WTC11 (cell line): ENCODE measurements around the gene NDRG2. TPM values are rescaled to one million over a fixed set of nuclear protein-coding genes. Genes with fewer than 3 reads are reported as not detected.

Source experiments
- microRNA-seq: library from miRNA; unstranded; fragments of <30 nt; microRNA quantifications from one replicate; pipeline ENCODE4 v1.2.0, GENCODE V29; 2022; ENCODE audit warnings: borderline number of aligned reads
- total RNA-seq: library from RNA; stranded (reverse); gene quantifications from 3 replicates; pipeline ENCODE4 v1.2.3, GENCODE V29; 2021

Gene NDRG2
- total RNA-seq, 1 experiment from 2014 or later = 32.2 TPM

Small RNA genes lying within 50 kb of the gene (microRNA-seq; reads per million reads assigned to microRNA genes)
- not detected for gene MIR6717

Other genes with a start within 250 kb of the NDRG2 start
- gene RNASE6, start 243.8 kb downstream of the NDRG2 start, total RNA-seq = 0.18 to 0.37 TPM (median 0.18 TPM) in 3 replicates
- gene RNASE1, start 222.2 kb downstream of the NDRG2 start, total RNA-seq = 3.4 to 6.2 TPM (median 4.7 TPM) in 3 replicates
- not detected in 3 replicates for gene RNASE3, start 133.7 kb downstream of the NDRG2 start, total RNA-seq
- gene RNASE2, start 69.6 kb downstream of the NDRG2 start, total RNA-seq = not detected in 3 replicates
- 79.5 to 98.1 TPM (median 90.8 TPM) in 3 replicates for gene METTL17, start 35.1 kb downstream of the NDRG2 start, total RNA-seq
- 0.14 TPM in 1 of 3 replicates, not detected in the others for gene SLC39A2, start 25.8 kb downstream of the NDRG2 start, total RNA-seq
- gene TPPP2, start 5.2 kb upstream of the NDRG2 start, total RNA-seq = 0.35 to 0.60 TPM in 2 of 3 replicates, not detected in the other
- not detected in 3 replicates for gene RNASE13, start 9.7 kb upstream of the NDRG2 start, total RNA-seq
- gene RNASE7, start 17.3 kb upstream of the NDRG2 start, total RNA-seq = not detected in 3 replicates
- gene RNASE8, start 32.8 kb upstream of the NDRG2 start, total RNA-seq = not detected in 3 replicates
- gene ARHGEF40, start 45.2 kb upstream of the NDRG2 start, total RNA-seq = 58.6 to 74.2 TPM (median 58.8 TPM) in 3 replicates
- 149 to 154 TPM (median 149 TPM) in 3 replicates for gene ZNF219, start 73.6 kb upstream of the NDRG2 start, total RNA-seq
- 1.7 to 2.2 TPM (median 1.9 TPM) in 3 replicates for gene TMEM253, start 76.0 kb upstream of the NDRG2 start, total RNA-seq
- gene OR5AU1, start 131.0 kb upstream of the NDRG2 start, total RNA-seq = not detected in 3 replicates
- gene HNRNPC, start 244.4 kb upstream of the NDRG2 start, total RNA-seq = 982 to 1,062 TPM (median 1,056 TPM) in 3 replicates